HEK293T (cell line): Measurements from ENCODE around the gene EGLN1.

ENCODE experiments used
- BHLHE40 ChIP-seq: fragments of 450-650 bp; IDR thresholded peaks from 2 replicates; pipeline ENCODE4 v1.6.1; 2016; ENCODE audit warnings: mild to moderate bottlenecking, moderate library complexity, borderline replicate concordance
- L3MBTL2 ChIP-seq: fragments of 450-650 bp; conservative IDR thresholded peaks from 2 replicates; pipeline ENCODE4 v1.6.1; 2016; ENCODE audit warnings: mild to moderate bottlenecking
- SP1 ChIP-seq: fragments of 450-650 bp; IDR thresholded peaks from 2 replicates; pipeline ENCODE4 v1.6.1; 2017
- SUZ12 ChIP-seq: fragments of 450-650 bp; IDR thresholded peaks from 2 replicates; pipeline ENCODE4 v1.6.1; 2016; ENCODE audit warnings: mild to moderate bottlenecking
- TARDBP ChIP-seq: fragments of 450-650 bp; IDR thresholded peaks from 2 replicates; pipeline ENCODE4 v1.6.1; 2016
- ZNF384 ChIP-seq: fragments of 450-650 bp; IDR thresholded peaks from 2 replicates; pipeline ENCODE4 v1.6.1; 2016

- TF ChIP-seq SP1 (no peak), L3MBTL2 (peak; percentile 60; the same call in 1 of the 2 replicates), SUZ12 (no peak), BHLHE40 (no peak), TARDBP (no peak), ZNF384 (no peak)
Measured at GRCh38 chr1:231420959-231421545, 1.0 kb downstream of the EGLN1 start.
